SH-SY5Y (cell line): ENCODE measurements around the gene NHLRC4.

ENCODE experiments used
- GATA2 ChIP-seq: IDR thresholded peaks from 2 replicates; pipeline ENCODE4 v1.6.1; 2011; ENCODE audit warnings: mild to moderate bottlenecking, low read depth, low read length
- GATA3 ChIP-seq: IDR thresholded peaks from 2 replicates; pipeline ENCODE4 v1.6.1; 2011; ENCODE audit warnings: low read depth, mild to moderate bottlenecking, low read length, moderate library complexity

The NHLRC4 gene

GRCh38 chr16:595942-596735, 29.3 kb downstream of the NHLRC4 start:
- TF ChIP-seq GATA2 (no peak), GATA3 (no peak)

GRCh38 chr16:596736-597060, 29.9 kb downstream of the NHLRC4 start:
- TF ChIP-seq GATA2 = no peak

- TF ChIP-seq GATA2 (no peak), GATA3 (no peak)
Measured at GRCh38 chr16:598823-599739, 32.3 kb downstream of the NHLRC4 start.

GRCh38 chr16:600781-601180, 34.0 kb downstream of the NHLRC4 start:
- no peak for TF ChIP-seq GATA2
- no peak for TF ChIP-seq GATA3

- TF ChIP-seq GATA3 (no peak), GATA2 (no peak)
Measured at GRCh38 chr16:603933-604332, 37.1 kb downstream of the NHLRC4 start.

GRCh38 chr16:606656-607307, 40.0 kb downstream of the NHLRC4 start:
- TF ChIP-seq GATA2 (no peak), GATA3 (no peak)

DNA sequence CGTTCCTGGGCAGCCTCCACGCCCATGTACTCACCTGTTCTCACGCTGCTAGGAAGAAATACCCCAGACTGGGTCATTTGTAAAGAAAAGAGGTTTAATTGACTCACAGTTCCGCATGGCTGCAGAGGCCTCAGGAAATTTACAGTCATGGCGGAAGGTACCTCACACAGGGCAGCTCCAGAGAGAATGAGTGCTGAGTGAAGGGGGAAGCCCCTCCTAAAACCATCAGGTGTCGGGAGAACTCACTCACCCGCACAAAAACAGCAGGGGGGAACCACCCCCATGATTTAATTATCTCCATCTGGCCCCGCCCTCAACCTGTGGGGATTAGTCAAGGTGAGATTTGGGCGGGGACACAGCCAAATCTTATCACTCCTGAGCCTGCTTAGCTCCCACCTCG, 41.2 kb downstream of the NHLRC4 start:
- TF ChIP-seq GATA2 = no peak
- no peak for TF ChIP-seq GATA3

DNA sequence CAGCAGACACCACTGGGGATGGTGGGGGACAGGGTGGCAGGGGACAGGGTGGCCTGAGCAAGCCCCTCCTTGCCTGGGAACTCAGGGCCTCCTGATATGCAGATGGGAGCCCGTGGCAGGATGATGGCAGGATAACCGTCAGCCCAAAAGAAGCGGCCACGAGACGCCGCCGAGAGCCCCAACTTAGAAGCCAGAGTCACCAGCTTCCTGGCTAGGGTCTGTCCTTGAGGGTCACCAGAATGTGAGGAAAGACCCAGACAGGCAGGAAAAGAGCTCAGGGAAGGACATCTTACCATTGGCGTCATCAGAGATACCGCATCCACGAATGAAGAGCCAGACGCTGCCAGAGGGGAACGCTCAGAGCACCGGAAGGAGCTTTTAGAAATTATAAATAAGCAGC, 42.5 kb downstream of the NHLRC4 start:
- TF ChIP-seq GATA2 (no peak), GATA3 (no peak)

DNA sequence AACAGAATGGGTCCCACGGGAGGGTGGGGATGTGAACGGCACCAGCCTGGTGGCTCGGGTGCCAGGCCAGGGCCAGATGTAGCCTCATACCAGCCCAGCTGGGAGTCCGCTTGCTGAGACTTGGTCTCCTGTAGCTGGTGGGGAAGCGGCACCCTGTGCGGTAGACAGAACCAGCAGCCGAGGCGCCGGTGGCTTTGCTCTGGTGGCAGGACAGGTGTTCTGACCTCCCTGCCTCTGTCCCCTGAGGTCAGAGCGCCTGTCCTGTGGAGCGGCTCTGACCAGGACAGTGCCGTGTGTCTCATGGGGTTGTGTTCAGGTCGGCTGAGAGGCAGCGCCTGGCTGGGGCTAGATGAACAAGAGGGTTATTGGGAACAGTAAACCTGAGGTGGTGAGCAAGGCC, 43.2 kb downstream of the NHLRC4 start:
- TF ChIP-seq GATA3 = no peak
- no peak for TF ChIP-seq GATA2

GRCh38 chr16:610513-611381, 43.9 kb downstream of the NHLRC4 start:
- TF ChIP-seq GATA3 (no peak), GATA2 (no peak)

- TF ChIP-seq GATA3 (no peak), GATA2 (no peak)
Measured at GRCh38 chr16:615122-615521, 48.3 kb downstream of the NHLRC4 start.

DNA sequence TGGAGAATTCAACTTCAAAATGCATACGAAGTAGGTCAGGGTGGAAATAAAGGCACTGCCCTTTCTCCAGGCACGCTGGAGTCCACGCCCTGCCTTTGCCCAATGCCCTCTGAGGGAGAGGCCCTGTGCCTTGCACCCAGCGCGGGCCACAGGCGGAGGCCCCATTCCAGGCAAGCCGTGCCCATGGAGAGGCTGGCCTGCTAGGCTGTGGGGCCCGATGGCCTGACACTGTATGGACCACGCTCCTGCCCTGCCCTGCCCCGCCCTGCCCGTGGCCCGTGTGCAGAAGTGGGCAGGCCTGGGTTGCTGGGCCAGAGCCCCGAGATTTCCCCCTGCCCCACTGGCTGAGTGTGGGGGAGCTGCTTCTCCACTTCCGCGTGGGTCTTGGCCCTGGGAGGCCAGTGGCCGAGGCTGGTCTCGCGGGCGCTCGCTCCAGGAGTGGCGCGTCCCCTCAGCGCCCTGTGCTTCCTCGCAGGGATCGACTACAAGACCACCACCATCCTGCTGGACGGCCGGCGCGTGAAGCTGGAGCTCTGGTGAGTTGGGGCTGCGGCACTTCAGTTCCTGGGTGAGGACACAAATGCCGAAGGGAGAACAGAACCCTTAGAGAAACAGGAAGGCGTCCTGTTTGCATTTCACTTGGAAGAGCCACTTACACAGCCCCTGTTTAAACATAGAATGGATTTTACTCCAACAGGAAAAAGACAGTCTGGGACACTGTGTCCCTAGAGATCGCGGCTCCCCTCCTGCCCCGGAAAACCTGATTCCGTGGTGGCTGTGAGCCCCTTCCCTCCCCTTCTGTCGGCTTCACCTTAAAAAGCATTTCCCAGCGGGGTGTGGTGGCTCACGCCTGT, 50.2 kb downstream of the NHLRC4 start:
- TF ChIP-seq GATA2 (no peak), GATA3 (no peak)

- TF ChIP-seq GATA3 (no peak), GATA2 (no peak)
Measured at GRCh38 chr16:617855-618254, 51.0 kb downstream of the NHLRC4 start.
